Activated CD4-positive, CD25-positive, alpha-beta regulatory T cell treated with anti-CD3 and anti-CD28 coated beads, Interleukin-2, amount 50 U/mL, for 16 hours (primary cell): ENCODE data around the gene CASKIN1.
"Not testable (repeated sequence)": the region's sequence is repeated elsewhere in the genome, so short reads cannot be mapped to it uniquely, and the experiment has no call there.

Source experiments
- DNase-seq: peaks from one replicate; pipeline ENCODE4 v3.0.0-alpha.2; 2020; ENCODE audit warnings: low read depth, low spot score

CASKIN1 gene

DNA sequence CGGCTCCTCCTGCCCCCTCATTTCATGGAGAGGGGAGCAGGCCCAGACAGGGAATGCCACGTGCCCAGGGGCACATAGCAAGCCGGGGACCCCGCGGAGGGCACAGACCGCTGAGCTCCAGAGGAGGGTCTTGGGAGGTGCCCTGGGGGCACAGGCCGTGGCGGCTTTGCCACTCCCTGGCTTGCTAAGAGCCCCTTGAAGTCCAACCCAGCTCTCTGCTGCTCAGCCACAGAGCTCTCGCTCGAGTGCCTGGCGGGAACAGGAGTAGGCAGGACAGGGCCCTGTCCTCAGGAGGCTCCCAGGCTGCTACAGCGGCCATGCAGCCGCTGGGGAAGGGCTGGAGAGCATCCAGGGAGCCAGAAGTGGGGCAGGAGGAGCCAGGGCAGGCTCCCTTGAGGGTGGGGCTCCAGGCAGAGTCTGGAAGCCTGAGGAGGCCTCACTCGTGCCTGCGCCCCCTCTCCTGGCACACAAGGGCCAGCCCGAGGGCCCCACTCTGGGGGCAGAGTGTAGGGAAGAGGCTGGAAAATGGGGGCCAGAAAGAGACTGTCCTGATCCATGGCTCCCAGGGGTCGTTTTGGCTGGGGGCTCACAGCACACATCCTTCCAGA lies 52.4 kb downstream of the CASKIN1 start:
- DNase-seq = no peak

DNA sequence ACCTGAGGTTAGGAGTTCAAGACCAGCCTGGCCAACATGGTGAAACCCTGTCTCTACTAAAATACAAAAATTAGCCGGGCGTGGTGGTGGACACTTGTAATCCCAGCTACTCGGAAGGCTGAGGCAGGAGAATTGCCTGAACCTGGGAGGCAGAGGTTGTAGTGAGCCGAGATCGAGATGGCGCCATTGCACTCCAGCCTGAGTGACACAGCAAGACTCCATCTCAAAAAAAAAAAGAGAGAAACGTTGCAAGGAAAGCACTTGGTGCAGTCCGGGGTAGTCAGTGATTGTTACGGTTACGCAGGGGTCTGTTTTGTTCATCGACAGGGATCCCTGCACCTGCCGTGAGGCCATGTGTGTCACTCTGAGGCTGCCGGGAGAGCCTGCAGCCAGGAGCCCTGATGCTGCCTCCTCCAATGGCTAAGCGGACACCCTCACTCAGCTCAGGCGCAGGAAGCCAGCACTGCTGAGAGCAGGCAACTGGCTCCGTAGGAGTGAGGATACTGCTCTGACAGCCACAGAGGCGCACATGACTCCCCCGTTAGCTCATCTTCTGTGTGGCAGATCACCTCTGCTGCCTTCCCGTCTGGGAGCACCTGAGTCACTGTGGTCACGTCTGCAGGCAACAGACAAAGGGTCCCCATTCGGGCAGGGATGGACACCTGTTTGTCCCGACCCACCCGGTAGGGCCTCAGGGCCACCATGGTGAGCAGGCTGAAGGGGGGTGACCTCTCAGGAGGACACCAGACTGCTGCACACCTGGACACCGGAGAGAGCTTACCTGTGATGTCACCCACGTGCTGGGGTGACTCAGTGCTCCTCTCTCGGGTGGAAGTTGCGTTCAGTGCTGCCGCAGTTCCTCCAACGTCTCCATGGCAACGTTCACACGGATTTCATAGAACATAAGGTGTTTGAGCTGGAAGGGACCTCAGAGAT lies 53.2 kb downstream of the CASKIN1 start:
- no peak for DNase-seq

DNA sequence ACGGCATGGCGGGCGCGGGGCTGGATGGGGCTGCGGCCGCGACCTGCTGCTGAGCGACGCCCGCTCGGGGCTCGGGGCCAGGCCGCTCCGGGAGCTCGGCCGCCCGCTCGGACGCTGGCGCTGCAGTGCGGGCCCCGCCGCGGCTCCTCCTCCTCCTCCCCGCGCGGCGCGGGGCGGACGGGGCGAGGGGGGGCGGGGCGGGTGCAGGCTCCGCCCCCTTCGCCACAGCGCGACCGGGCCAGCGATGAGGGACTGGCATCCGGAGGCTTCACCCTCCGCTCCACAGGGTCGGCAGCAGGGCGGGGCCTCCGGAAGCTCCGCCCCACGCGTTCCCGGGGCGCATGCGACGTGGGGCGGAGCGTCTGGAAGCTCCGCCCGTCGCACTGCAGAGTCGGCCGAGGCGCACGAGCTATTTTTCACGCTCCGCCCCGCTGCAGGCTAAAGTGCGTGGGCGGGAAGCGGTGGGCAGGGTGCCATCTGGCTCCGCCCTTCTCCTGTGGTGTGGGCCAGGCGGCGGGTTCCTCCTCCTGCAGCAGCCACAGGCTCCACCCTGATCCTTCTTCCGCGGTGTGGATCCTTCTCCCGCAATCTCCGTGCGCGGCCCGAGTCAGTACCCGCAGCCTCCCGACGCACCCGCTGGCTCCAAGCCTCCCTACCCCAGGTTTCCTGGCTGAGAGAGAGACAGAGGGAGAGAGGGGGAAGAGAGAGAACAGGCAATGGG lies 60.5 kb downstream of the CASKIN1 start, which contains the start of gene PKD1:
Gene PKD1, minus strand, starts transcription at position 129 of the 721 bp plus-strand sequence. CDS start 209 bp downstream, outside the sequence.
- peak; percentile 93 for DNase-seq

DNA sequence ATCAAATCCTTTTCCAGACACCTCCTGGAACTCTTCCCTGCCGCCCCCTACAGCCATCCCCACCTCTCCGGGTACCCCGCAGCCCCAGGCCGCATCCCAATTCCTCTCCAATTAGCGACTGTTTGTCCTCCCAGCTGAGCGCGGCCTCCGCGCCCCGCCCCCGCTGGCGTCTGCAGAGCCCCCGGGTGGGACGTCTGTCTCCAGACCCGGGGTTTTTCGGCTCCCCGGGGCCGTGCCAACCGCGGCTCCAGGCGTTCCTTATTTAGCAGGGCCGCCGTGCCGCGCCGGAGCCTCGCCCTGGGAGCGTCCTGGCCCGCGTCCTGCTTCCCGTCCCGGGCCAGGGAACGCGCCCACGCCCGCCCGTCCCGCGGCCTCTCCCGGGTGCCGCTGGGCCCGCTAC lies 61.3 kb downstream of the CASKIN1 start:
- DNase-seq = not testable (repeated sequence)

DNA sequence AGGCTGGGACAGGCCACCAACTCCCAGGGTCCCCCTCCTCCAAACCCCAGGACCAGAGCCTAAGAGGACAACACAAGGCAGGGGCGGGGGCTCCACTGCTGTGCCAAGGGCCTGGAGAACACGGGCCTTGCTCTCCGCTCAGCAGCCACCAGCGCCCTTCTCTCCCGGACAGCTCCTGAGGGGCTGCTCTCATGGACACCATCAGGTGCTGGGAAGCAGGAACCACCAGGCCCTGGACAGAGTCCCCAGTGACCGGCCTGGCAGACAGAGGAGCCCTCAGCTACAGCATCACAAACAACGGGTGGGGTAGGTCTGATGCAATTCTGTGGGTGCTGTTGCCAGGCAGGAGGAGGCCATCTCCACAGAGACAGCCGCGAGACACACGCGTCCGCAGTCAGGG lies 62.6 kb downstream of the CASKIN1 start:
- DNase-seq = not testable (repeated sequence)

DNA sequence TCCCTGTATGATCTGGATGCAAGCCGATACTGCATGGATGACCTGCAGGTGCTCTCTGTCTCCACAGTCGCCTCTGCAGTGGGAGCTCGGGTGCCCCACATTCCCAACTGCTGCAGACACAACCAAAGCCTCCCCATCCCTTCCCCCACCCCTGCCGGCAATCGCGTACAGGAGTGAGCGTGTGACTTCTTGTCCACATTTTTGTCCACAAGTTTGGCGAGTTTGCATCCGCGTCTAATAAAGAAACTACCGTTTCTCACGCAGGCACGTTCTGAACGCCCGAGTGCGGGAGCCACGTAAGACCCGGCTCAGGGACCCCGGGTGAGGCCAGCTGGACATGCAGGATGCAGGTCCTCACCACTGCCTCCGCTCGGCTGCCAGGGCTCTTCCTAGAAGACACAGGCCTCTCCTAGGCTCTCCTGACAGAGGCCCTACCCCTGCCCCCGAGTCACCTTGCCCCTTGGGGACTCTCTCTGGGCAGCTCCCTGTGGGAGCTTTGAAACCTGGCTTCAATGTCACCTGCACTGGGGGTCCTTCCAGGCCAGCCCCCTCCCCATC lies 66.4 kb downstream of the CASKIN1 start:
- DNase-seq = not testable (repeated sequence)

DNA sequence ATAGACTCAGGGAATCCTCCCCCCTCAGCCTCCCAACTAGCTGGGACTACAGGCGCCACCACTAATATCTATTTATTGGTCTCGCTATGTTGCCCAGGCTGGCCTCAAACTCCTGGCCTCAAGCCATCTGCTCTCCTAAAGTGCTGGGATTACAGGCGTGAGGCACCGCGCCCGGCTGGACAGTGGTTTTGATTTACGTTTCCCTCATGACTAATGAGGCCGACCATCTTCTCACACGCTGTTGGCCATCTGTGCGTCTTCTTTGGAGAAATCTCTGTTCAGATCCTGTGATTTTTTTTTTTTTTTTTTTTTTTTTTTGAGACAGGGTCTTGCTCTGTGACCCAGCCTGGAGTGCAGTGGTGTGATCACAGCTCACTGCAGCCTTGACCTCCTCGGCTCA lies 67.2 kb downstream of the CASKIN1 start:
- not testable (repeated sequence) for DNase-seq

DNA sequence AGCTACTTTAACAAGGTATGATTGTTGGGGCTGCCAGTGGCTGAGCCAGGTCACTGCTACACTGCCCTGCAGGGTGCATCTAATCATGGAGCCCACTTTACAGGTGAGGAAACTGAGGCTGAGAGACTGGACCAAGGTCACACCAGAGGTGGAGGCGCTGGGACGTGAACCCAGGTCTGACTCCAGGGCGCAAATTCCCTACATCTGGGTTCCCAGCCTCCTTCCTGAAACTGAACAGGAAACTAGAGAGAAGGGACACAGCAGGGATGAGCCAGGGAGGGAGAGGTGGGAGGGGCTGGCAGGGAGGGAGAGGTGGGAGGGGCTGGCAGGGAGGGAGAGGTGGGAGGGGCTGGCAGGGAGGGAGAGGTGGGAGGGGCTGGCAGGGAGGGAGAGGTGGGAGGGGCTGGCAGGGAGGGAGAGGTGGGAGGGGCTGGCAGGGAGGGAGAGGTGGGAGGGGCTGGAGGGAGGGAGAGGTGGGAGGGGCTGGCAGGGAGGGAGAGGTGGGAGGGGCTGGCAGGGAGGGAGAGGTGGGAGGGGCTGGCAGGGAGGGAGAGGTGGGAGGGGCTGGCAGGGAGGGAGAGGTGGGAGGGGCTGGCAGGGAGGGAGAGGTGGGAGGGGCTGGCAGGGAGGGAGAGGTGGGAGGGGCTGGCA lies 68.7 kb downstream of the CASKIN1 start:
- not testable (repeated sequence) for DNase-seq
